Calu3 (cell line): Measurements from ENCODE around the gene USF3. TPM values are rescaled to one million over a fixed set of nuclear protein-coding genes. Genes with fewer than 3 reads are reported as not detected.

Source experiments
- BruUV-seq: library from RNA; stranded (reverse); fragments of 400-500 nt; replicated peaks from 2 replicates; lab custom pipeline; 2021; lab: Mats Ljungman, UMichigan
- CTCF ChIA-PET: fragments of 300-600 bp; sonication (Branson Sonifier 250); formaldehyde crosslinking; loops from one replicate; lab custom pipeline; 2022; ENCODE audit warnings: antibody characterized with exemption; lab: Charles Lee
- DNase-seq: peaks from one replicate; pipeline ENCODE4 v3.0.0; 2022
- H3K27ac Mint-ChIP-seq: one replicate; pipeline ENCODE4 v1.8.0; 2022; ENCODE audit warnings: mixed read lengths; ENCODE audit not compliant: unreplicated experiment
- H3K27me3 Mint-ChIP-seq: one replicate; pipeline ENCODE4 v1.8.0; 2022; ENCODE audit warnings: mixed read lengths; ENCODE audit not compliant: unreplicated experiment
- H3K36me3 Mint-ChIP-seq: one replicate; pipeline ENCODE4 v1.8.0; 2022; ENCODE audit warnings: mild to moderate bottlenecking, moderate library complexity, mixed read lengths; ENCODE audit not compliant: insufficient read depth, unreplicated experiment
- H3K4me1 Mint-ChIP-seq: one replicate; pipeline ENCODE4 v1.8.0; 2022; ENCODE audit warnings: mild to moderate bottlenecking, low read depth, mixed read lengths; ENCODE audit not compliant: unreplicated experiment
- H3K4me3 Mint-ChIP-seq: one replicate; pipeline ENCODE4 v1.8.0; 2022; ENCODE audit warnings: mild to moderate bottlenecking, low read depth, moderate library complexity, mixed read lengths; ENCODE audit not compliant: unreplicated experiment
- H3K9me3 Mint-ChIP-seq: one replicate; pipeline ENCODE4 v1.8.0; 2022; ENCODE audit warnings: low read depth, mixed read lengths; ENCODE audit not compliant: unreplicated experiment
- CTCF ChIP-seq: fragments of 200-600 bp; IDR thresholded peaks from one replicate; pipeline ENCODE4 v1.8.0; 2022; ENCODE audit warnings: antibody characterized with exemption; ENCODE audit not compliant: unreplicated experiment
- intact Hi-C: fragments of 100-400 bp; cut with micrococcal nuclease; formaldehyde crosslinking; loops from one replicate; pipeline ENCODE4 v1.10.0; 2022; ENCODE audit not compliant: unreplicated experiment
- total RNA-seq: library from RNA; stranded (reverse); gene quantifications from 2 replicates; pipeline ENCODE4 v1.2.3, GENCODE V29; 2022

The USF3 gene
- total RNA-seq, 1 experiment from 2014 or later: 10.7 TPM

- TF ChIP-seq CTCF: no peak
- H3K9me3 Mint-ChIP-seq: no peaks in the 10 kb centered on the region
- intact Hi-C loops: no loop called here
- H3K27ac Mint-ChIP-seq: no peak overlapping the region
- H3K36me3 Mint-ChIP-seq: peaks cover 4% of the 10 kb centered on the region
- H3K4me1 Mint-ChIP-seq: peaks cover 20% of the 10 kb centered on the region
- no peak for DNase-seq
- no TSS peak for BruUV-seq
- H3K4me3 Mint-ChIP-seq: no peak overlapping the region
- H3K27me3 Mint-ChIP-seq: no peaks in the 10 kb centered on the region
- CTCF ChIA-PET: interaction anchor here (1.1 kb wide), 1 partner anchor 14 kb away, joined by 3 read pairs; no protein-coding TSS in a partner anchor
Observed at GRCh38 chr3:113662824-113663223, 33.6 kb downstream of the USF3 start.

GRCh38 chr3:113660896-113661295 lies 35.5 kb downstream of the USF3 start:
- BruUV-seq: no TSS peak
- H3K27me3 Mint-ChIP-seq: no peaks in the 10 kb centered on the region
- H3K36me3 Mint-ChIP-seq: peaks cover 4% of the 10 kb centered on the region
- CTCF ChIA-PET: no interaction called here
- H3K9me3 Mint-ChIP-seq: no peaks in the 10 kb centered on the region
- DNase-seq: no peak
- intact Hi-C loops: no loop called here
- H3K4me3 Mint-ChIP-seq: no peak overlapping the region
- H3K4me1 Mint-ChIP-seq: peaks cover 20% of the 10 kb centered on the region
- TF ChIP-seq CTCF: no peak
- no peak overlapping the region for H3K27ac Mint-ChIP-seq

- H3K36me3 Mint-ChIP-seq: peaks cover 4% of the 10 kb centered on the region
- no peak for DNase-seq
Observed at GRCh38 chr3:113660458-113660857, 36.0 kb downstream of the USF3 start.

GRCh38 chr3:113659996-113660395 lies 36.4 kb downstream of the USF3 start:
- TF ChIP-seq CTCF: no peak
- Mint-ChIP-seq H3K36me3 (peaks cover 4% of the 10 kb centered on the region), H3K4me3 (no peak overlapping the region), H3K4me1 (peaks cover 18% of the 10 kb centered on the region), H3K27ac (no peak overlapping the region), H3K27me3 (no peaks in the 10 kb centered on the region), H3K9me3 (no peaks in the 10 kb centered on the region)
- no TSS peak for BruUV-seq
- CTCF ChIA-PET: no interaction called here
- DNase-seq: no peak
- intact Hi-C loops: no loop called here

More at GRCh38 chr3:113660458-113660857, 36.0 kb downstream of the USF3 start:
- no peak overlapping the region for H3K4me3 Mint-ChIP-seq
- no peak for TF ChIP-seq CTCF
- H3K27me3 Mint-ChIP-seq: no peaks in the 10 kb centered on the region
- CTCF ChIA-PET: no interaction called here
- peaks cover 20% of the 10 kb centered on the region for H3K4me1 Mint-ChIP-seq
- no TSS peak for BruUV-seq
- H3K27ac Mint-ChIP-seq: no peak overlapping the region
- H3K9me3 Mint-ChIP-seq: no peaks in the 10 kb centered on the region
- intact Hi-C loops: no loop called here
